SK-N-SH (cell line): Measurements from ENCODE around the gene USH1G.

Source experiments
- MEF2A ChIP-seq: IDR thresholded peaks from 2 replicates; pipeline ENCODE4 v1.4.0; 2012; ENCODE audit warnings: low read depth, borderline replicate concordance
- TF ChIP-seq, protein P1 (sequence below): fragments of 200-600 bp; sonication (generic); IDR thresholded peaks from 2 replicates; pipeline ENCODE4 v1.6.1; 2017; ENCODE audit warnings: antibody characterized with exemption, mild to moderate bottlenecking, moderate library complexity

DNA sequence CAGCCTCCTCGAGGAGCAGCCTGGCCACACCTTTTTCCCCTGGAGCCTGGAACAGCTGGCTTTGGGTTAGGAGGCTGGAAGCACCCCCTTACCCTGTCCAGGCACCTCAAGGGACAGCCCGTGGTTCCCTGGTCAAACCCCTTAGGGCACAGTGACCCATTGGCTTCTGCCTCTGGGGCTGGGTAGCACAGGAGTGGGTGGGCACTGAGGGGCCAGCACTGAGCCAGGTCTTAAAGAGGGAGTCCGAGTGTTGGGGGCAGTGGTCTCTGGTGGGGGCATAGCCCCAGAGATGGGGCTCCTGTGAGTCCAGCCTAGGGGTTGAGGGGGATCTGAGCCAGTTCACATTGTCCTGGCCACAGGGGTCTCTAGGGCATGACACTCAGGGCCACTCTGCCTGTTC lies 28.0 kb upstream of the USH1G start:
- TF ChIP-seq MEF2A, result no peak
- TF ChIP-seq, protein P1, sequence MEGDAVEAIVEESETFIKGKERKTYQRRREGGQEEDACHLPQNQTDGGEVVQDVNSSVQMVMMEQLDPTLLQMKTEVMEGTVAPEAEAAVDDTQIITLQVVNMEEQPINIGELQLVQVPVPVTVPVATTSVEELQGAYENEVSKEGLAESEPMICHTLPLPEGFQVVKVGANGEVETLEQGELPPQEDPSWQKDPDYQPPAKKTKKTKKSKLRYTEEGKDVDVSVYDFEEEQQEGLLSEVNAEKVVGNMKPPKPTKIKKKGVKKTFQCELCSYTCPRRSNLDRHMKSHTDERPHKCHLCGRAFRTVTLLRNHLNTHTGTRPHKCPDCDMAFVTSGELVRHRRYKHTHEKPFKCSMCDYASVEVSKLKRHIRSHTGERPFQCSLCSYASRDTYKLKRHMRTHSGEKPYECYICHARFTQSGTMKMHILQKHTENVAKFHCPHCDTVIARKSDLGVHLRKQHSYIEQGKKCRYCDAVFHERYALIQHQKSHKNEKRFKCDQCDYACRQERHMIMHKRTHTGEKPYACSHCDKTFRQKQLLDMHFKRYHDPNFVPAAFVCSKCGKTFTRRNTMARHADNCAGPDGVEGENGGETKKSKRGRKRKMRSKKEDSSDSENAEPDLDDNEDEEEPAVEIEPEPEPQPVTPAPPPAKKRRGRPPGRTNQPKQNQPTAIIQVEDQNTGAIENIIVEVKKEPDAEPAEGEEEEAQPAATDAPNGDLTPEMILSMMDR, result no peak
